H9 (cell line): ENCODE data around the gene FKBP11. TPM values are rescaled to one million over a fixed set of nuclear protein-coding genes. Genes with fewer than 3 reads are reported as not detected.

Experiments
- DNase-seq: peaks from one replicate; pipeline ENCODE4 v3.0.0-alpha.2; 2017
- H2AFZ ChIP-seq: one replicate; pipeline ENCODE4 v1.6.1; 2013; ENCODE audit warnings: mild to moderate bottlenecking, low read length, control low read depth, moderate library complexity
- H2AK5ac ChIP-seq: 2 replicates; pipeline ENCODE4 v1.6.1; 2013; ENCODE audit warnings: low read length, control low read depth, mixed read lengths; ENCODE audit not compliant: insufficient read length
- H2BK120ac ChIP-seq: one replicate; pipeline ENCODE4 v1.6.1; 2013; ENCODE audit warnings: low read depth, mild to moderate bottlenecking, low read length, control low read depth, inconsistent platforms; ENCODE audit not compliant: poor library complexity, severe bottlenecking
- H2BK12ac ChIP-seq: 2 replicates; pipeline ENCODE4 v1.6.1; 2013; ENCODE audit warnings: low read length, control low read depth, mixed read lengths, low read depth; ENCODE audit not compliant: insufficient read length
- H2BK15ac ChIP-seq: 2 replicates; pipeline ENCODE4 v1.6.1; 2013; ENCODE audit warnings: low read depth, low read length, control low read depth
- H2BK20ac ChIP-seq: one replicate; pipeline ENCODE4 v1.6.1; 2013; ENCODE audit warnings: low read depth, mild to moderate bottlenecking, low read length, control low read depth, inconsistent platforms; ENCODE audit not compliant: poor library complexity, severe bottlenecking
- H2BK5ac ChIP-seq: 2 replicates; pipeline ENCODE4 v1.6.1; 2013; ENCODE audit warnings: low read length, control low read depth, mixed read lengths; ENCODE audit not compliant: insufficient read length
- H3K14ac ChIP-seq: 2 replicates; pipeline ENCODE4 v1.6.1; 2013; ENCODE audit warnings: low read length, control low read depth; ENCODE audit not compliant: insufficient read depth
- H3K18ac ChIP-seq: 2 replicates; pipeline ENCODE4 v1.6.1; 2013; ENCODE audit warnings: low read depth, mild to moderate bottlenecking, mixed read lengths, low read length, control low read depth; ENCODE audit not compliant: insufficient read length
- H3K23ac ChIP-seq: 2 replicates; pipeline ENCODE4 v1.6.1; 2013; ENCODE audit warnings: low read length, control low read depth, mixed read lengths, low read depth; ENCODE audit not compliant: insufficient read length
- H3K23me2 ChIP-seq: 2 replicates; pipeline ENCODE4 v1.6.1; 2013; ENCODE audit warnings: low read depth, mild to moderate bottlenecking, mixed read lengths, low read length, control low read depth; ENCODE audit not compliant: insufficient read length, poor library complexity, severe bottlenecking
- H3K27ac ChIP-seq: 2 replicates; pipeline ENCODE4 v1.5.1; 2013; ENCODE audit warnings: low read length, control low read depth, mixed read lengths, low read depth; ENCODE audit not compliant: insufficient read length
- H3K27me3 ChIP-seq: 2 replicates; pipeline ENCODE4 v1.6.1; 2013; ENCODE audit warnings: low read length, control low read depth, inconsistent platforms; ENCODE audit not compliant: insufficient read depth
- H3K4ac ChIP-seq: 2 replicates; pipeline ENCODE4 v1.6.1; 2013; ENCODE audit warnings: low read depth, mild to moderate bottlenecking, control low read depth, inconsistent platforms, low read length, moderate library complexity
- H3K4me1 ChIP-seq: 2 replicates; pipeline ENCODE4 v1.6.1; 2013; ENCODE audit warnings: low read length, control low read depth, inconsistent platforms; ENCODE audit not compliant: insufficient read depth
- H3K4me2 ChIP-seq: 2 replicates; pipeline ENCODE4 v1.6.1; 2013; ENCODE audit warnings: low read length, control low read depth, mixed read lengths; ENCODE audit not compliant: insufficient read length, insufficient read depth
- H3K56ac ChIP-seq: 2 replicates; pipeline ENCODE4 v1.6.1; 2013; ENCODE audit warnings: low read depth, mild to moderate bottlenecking, mixed read lengths, low read length, control low read depth; ENCODE audit not compliant: insufficient read length
- H3K79me1 ChIP-seq: 2 replicates; pipeline ENCODE4 v1.6.1; 2013; ENCODE audit warnings: low read depth, mild to moderate bottlenecking, moderate library complexity, low read length, control low read depth, inconsistent platforms; ENCODE audit not compliant: insufficient read depth, poor library complexity, severe bottlenecking
- H3K79me2 ChIP-seq: 2 replicates; pipeline ENCODE4 v1.6.1; 2013; ENCODE audit warnings: low read length, control low read depth, inconsistent platforms; ENCODE audit not compliant: insufficient read depth
- H3K9ac ChIP-seq: 2 replicates; pipeline ENCODE4 v1.6.1; 2013; ENCODE audit warnings: low read length, control low read depth, mixed read lengths; ENCODE audit not compliant: insufficient read length; ENCODE audit errors: extremely low read depth
- H3K9me3 ChIP-seq: one replicate; pipeline ENCODE4 v1.6.1; 2013; ENCODE audit warnings: low read depth, low read length, inconsistent platforms; ENCODE audit not compliant: control insufficient read depth
- H3T11ph ChIP-seq: one replicate; pipeline ENCODE4 v1.6.1; 2013; ENCODE audit warnings: mild to moderate bottlenecking, low read length, control low read depth, inconsistent platforms
- H4K20me1 ChIP-seq: one replicate; pipeline ENCODE4 v1.6.1; 2013; ENCODE audit not compliant: control insufficient read depth, insufficient read length, insufficient read depth
- H4K5ac ChIP-seq: 2 replicates; pipeline ENCODE4 v1.6.1; 2013; ENCODE audit warnings: low read depth, mild to moderate bottlenecking, mixed read lengths, low read length, control low read depth; ENCODE audit not compliant: insufficient read length
- H4K8ac ChIP-seq: replicated peaks from 2 replicates; pipeline ENCODE4 v1.6.1; 2013; ENCODE audit warnings: low read length, control low read depth, mixed read lengths, low read depth; ENCODE audit not compliant: insufficient read length
- H4K91ac ChIP-seq: 2 replicates; pipeline ENCODE4 v1.6.1; 2013; ENCODE audit warnings: low read depth, mild to moderate bottlenecking, moderate library complexity, mixed read lengths, low read length, control low read depth; ENCODE audit not compliant: insufficient read length
- H3K27ac Mint-ChIP-seq, 3 experiments: 2 replicates in 2 of 3; 3 replicates in 1 of 3; pipeline ENCODE4 v1.8.0; 2020 to 2021; ENCODE audit warnings: mixed read lengths in 3 of 3, mild to moderate bottlenecking in 1 of 3, moderate library complexity in 1 of 3
- H3K27me3 Mint-ChIP-seq: 2 replicates; pipeline ENCODE4 v1.8.0; 2021; ENCODE audit warnings: low read depth, mild to moderate bottlenecking, moderate library complexity, mixed read lengths
- H3K36me3 Mint-ChIP-seq, 3 experiments: 2 replicates in 2 of 3; 3 replicates in 1 of 3; pipeline ENCODE4 v1.8.0; 2020 to 2021; ENCODE audit warnings: low read depth in 3 of 3, mixed read lengths in 3 of 3; ENCODE audit not compliant: insufficient read depth in 1 of 3
- H3K4me1 Mint-ChIP-seq, 2 experiments: 2 replicates each; pipeline ENCODE4 v1.8.0; 2020; ENCODE audit warnings: mixed read lengths in 2 of 2
- H3K4me3 Mint-ChIP-seq, 2 experiments: 2 replicates in 1 of 2; 3 replicates in 1 of 2; pipeline ENCODE4 v1.8.0; 2020 to 2021; ENCODE audit warnings: mild to moderate bottlenecking in 2 of 2, mixed read lengths in 2 of 2, moderate library complexity in 1 of 2
- H3K9me3 Mint-ChIP-seq, 2 experiments: 2 replicates in 1 of 2; 3 replicates in 1 of 2; pipeline ENCODE4 v1.8.0; 2020; ENCODE audit warnings: mild to moderate bottlenecking in 2 of 2, mixed read lengths in 2 of 2, moderate library complexity in 1 of 2
- CTCF ChIP-seq: fragments of 200-600 bp; sonication (generic); conservative IDR thresholded peaks from 3 replicates; pipeline ENCODE4 v1.8.0; 2021; ENCODE audit warnings: antibody characterized with exemption, mild to moderate bottlenecking
- total RNA-seq: library from RNA; stranded (reverse); gene quantifications from 2 replicates; pipeline ENCODE4 v1.2.1, GENCODE V29; 2021

Gene FKBP11
- total RNA-seq, 1 experiment from 2014 or later, result 40.8 TPM

DNA sequence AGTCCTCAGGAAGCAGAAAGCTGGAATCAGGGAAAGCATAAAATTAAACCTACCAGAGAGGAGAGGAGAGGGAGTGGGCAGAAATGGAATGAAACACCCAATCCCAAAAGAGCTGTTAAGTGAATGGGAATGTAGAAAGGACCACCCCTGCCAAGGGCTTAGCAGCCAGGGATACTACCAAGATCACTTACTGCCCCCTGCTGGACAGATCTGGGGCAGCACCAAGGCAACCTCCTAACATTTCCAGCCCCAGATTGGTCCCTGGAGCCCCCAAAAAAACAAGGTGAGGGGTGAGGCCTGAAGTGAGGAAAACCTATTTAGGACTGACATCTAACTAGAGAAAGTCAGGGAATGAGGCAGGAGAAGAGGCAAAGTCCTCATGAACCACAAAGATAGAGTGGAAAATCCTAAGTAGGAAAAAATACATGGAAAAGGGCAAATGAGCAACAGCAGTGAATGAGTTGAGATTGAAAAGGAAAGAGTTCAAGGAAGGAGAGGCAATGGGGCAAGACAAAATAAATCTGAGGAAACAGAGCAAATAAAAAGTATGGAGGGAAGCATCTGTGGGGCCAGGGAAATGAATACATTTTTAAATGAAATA is 11.2 kb upstream of the FKBP11 start:
- Mint-ChIP-seq H3K4me1 (peaks cover 0 to 2% of the 10 kb centered on the region in 2 experiments; a peak in 2 of 4 replicates), H3K27me3 (no peaks in the 10 kb centered on the region), H3K4me3 (no peak overlapping the region; a peak in 1 of 5 replicates), H3K9me3 (no peaks in the 10 kb centered on the region), H3K27ac (peak overlapping the region; percentile 37 to 76 (median 44); a peak in 4 of 7 replicates), H3K36me3 (peaks cover 35 to 85% (median 79%) of the 10 kb centered on the region in 3 experiments)
- H3K27ac ChIP-seq, result no peak overlapping the region
- no peak overlapping the region for H3K18ac ChIP-seq
- no peak overlapping the region for H2BK120ac ChIP-seq
- H2BK20ac ChIP-seq, result no peak overlapping the region
- H3K9ac ChIP-seq, result no peak overlapping the region
- no peak overlapping the region for H2BK15ac ChIP-seq
- no peak overlapping the region for H2BK12ac ChIP-seq
- no peaks in the 10 kb centered on the region for H3K27me3 ChIP-seq
- H3K79me1 ChIP-seq, result peaks cover 3% of the 10 kb centered on the region
- no peak overlapping the region for H3K4me2 ChIP-seq
- no peak overlapping the region for H3T11ph ChIP-seq
- H4K91ac ChIP-seq, result no peak overlapping the region
- no peak overlapping the region for H3K14ac ChIP-seq
- H2AK5ac ChIP-seq, result no peak overlapping the region
- H4K5ac ChIP-seq, result no peak overlapping the region
- H2AFZ ChIP-seq, result no peak overlapping the region
- H3K79me2 ChIP-seq, result peaks cover 4% of the 10 kb centered on the region; the same call in 1 of the 2 replicates
- H3K4me1 ChIP-seq, result no peaks in the 10 kb centered on the region
- no peak overlapping the region for H3K56ac ChIP-seq
- no peak overlapping the region for H3K23ac ChIP-seq
- H4K20me1 ChIP-seq, result no peaks in the 10 kb centered on the region
- no peaks in the 10 kb centered on the region for H3K23me2 ChIP-seq
- TF ChIP-seq CTCF, result peak; percentile 96
- H2BK5ac ChIP-seq, result no peak overlapping the region
- peak; percentile 86 for DNase-seq
- no peak overlapping the region for H4K8ac ChIP-seq
- H3K4ac ChIP-seq, result no peak overlapping the region
- no peaks in the 10 kb centered on the region for H3K9me3 ChIP-seq
